Occipital lobe (tissue), 2 donors: ENCODE data around the gene COL2A1. TPM values are rescaled to one million over a fixed set of nuclear protein-coding genes. Genes with fewer than 3 reads are reported as not detected.

Experiments used
- DNase-seq: peaks from one replicate; lab custom pipeline; 2025; lab: John Stamatoyannopoulos, UW
- total RNA-seq: library from RNA; depleted of rRNA; stranded (reverse); fragments of >200 nt; gene quantifications from one replicate; pipeline ENCODE4 v1.2.3, GENCODE V29; 2014

The COL2A1 gene
- total RNA-seq, 1 donor from 2014 or later = 0.78 TPM

DNA sequence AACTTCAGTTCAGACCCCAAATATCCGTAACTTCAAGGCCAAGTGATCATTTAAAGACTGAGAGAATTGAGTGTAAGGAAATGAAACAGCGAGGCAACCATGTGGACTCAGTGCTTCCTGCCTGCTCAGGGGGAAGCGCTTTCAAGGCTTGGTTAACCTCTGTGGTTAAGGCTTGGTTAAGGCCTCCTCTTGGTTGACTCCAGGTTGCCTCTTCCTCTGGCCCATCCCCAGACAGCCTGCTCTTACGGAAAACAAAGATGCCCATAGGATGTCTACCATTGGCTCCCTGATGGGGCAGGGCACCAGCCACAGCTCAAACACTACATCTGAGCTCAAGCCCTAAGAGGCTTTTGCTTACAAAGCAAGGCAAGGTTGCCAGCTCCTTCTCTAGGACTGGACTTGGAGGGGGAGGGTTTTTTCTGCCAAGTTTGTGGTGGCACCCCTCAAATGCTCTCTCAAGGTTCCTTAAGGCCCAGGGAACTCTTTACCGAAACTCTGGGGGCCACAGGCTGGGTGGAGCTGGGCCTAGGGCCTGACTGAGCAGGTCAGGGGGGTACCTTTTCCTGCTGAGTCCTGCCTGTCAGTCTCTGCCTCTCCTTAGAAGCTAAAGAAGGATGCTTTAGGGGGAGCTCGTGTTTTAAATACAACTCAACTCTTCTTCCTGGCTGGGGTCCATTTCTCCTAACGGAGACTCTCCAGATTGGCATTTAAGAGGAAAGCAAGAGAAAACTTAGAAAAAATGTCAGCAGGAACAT lies 13.7 kb downstream of the COL2A1 start:
- DNase-seq = no peak

DNA sequence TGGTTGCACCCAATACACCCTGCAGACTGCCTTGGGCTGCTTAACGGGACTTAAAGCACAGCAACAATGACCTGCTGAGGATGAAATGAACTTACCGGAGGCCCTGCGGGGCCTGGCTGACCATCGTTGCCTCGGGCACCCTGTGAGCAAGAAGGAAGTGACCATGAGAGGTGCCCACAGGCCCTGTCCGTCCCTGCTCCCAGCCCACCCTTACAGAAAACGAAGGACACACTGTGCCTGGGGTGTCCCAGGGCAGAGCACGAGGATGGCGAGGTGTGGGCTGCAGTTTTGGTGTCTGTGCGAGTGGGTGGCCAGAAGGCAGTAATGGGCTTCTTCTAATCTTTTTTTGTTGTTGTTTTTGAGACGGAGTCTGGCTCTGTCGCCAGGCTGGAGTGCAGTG lies 14.6 kb downstream of the COL2A1 start:
- no peak for DNase-seq

DNA sequence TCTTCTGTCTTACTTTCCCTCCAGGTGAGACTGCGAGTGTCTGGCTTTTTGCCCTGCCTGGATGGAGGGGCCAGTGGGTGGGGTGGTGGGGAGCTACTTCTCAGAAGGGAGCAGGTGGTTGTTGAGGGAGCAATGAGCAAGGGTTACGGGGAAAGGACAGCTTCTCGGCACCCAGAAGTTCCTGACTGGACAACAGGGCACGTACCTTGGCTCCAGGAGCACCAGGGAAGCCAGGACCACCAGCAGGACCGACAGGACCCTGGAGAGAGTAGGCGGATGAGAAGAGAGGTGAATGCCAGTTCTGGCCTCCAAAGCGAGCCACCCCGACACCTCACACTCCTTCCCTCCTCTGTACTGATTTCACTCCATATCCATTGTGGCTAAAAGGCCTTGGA lies 15.3 kb downstream of the COL2A1 start:
- DNase-seq = no peak

- no peak for DNase-seq
Observed at GRCh38 chr12:47988073-47989022, 15.9 kb downstream of the COL2A1 start.

GRCh38 chr12:47987411-47988072 lies 16.7 kb downstream of the COL2A1 start:
- no peak for DNase-seq

DNA sequence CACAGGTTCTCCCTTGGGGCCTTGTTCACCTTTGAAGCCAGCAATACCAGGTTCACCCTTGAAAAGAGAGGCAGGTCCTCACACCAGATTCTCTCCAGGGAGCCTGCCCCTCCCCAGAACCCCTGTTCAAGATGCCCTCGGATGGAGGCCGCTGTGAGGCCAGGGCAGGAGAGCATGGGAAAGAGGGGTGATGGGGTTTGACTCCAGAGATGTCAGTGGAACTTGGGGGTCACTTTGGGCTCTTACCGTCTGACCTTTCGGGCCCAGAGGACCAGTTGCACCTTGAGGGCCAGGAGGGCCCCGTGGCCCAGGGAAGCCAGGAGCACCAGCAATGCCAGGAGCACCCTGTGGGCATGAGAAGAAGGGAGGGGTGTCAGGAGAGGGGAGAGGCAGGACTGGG lies 17.4 kb downstream of the COL2A1 start:
- no peak for DNase-seq

- DNase-seq = no peak
Observed at GRCh38 chr12:47986291-47986660, 18.0 kb downstream of the COL2A1 start.

- DNase-seq = no peak
Observed at GRCh38 chr12:47985596-47986290, 18.5 kb downstream of the COL2A1 start.

DNA sequence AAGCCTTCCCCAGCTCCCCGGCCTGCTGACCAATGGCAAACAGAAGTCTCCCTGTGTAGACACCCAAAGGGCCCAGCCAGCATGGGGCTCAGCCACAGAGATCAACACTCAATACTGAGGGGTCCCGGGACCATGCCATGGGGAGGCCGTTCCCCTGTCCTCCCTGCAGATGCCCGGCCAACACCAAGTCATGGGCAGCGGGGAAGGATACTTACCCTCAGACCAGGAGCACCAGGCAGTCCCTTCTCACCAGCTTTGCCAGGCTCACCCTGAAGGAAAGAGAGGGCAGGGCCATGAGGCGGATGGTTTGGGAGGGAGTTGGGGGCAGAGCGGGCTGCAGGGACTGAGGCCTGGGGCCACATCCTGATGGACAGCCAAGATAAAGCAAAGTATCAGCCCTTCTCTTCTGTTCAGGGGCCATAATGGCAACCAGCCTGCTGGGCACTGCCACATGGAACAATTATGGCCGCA lies 19.9 kb downstream of the COL2A1 start:
- DNase-seq = no peak

GRCh38 chr12:47983541-47984115 lies 20.6 kb downstream of the COL2A1 start:
- DNase-seq = no peak

DNA sequence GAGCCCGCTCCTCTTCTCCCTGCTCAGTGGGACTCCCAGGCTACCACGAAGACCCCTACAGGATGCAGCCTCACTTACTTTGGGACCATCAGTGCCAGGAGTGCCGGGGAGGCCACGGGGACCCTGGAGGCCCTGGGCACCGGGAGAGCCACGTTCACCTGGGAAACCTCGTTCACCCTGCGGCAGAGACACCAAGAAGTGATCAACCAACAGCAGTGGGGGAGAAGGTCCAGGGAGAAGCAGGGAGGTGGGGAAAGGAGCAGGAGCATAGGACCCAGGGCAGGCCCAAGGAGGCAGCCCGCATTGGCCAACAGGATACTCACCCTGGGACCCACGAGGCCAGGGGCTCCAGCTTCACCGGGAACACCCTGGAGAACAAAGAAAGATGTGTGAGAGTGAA lies 21.5 kb downstream of the COL2A1 start:
- no peak for DNase-seq

DNA sequence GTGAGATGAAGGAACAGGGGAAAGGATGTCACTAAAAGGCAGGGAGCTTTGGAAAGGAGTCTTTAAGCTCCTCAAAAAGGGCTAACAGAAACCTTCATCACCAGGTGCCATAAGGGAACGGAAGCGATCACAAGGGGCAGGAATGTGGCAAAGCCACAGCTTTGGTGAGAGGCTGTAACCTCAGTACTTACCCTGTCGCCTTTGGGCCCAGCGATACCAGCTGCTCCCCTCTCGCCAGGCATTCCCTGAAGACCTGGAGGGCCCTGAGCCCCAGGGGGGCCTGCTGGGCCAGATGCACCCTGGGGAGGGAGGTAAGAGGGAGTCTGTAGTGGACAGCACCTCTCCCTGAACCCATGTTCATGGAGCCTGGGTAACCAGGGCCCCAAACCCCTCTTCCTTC lies 22.0 kb downstream of the COL2A1 start:
- DNase-seq = no peak

DNA sequence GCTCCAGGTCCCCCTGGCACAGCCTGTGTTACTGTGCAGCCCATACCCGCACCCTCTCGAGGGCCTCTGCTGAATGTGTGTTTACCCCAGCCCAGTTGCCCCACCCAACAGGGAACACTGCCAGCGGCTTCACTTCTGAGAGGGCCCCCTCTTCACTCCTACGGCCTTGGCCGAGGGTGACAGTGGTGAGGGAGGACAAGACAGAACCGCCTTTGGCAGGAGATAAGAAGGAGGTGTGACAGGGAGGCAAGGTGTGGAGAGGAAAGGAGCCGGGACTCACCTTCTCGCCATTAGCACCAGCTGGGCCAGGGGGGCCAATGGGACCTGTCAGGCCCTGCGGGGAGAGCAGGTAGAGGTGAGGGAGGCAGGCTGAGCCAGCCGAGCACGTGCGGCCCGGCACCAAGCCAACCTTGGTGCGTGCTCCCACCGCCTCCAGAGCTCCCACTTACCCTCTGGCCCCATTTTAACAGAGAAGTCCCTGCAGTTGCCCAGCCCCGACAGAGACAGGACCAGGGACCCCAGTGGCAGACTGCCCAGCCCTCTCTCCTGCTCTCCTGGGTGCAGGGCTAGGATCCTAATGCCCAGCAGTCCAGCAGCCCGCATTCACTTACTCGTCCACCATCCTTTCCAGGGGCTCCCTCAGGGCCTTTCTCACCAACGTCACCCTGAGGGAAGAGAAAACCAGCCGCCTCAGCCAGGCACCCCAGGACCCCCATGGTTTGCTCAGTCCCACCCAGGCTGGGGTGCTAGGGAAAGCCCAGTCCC lies 22.6 kb downstream of the COL2A1 start:
- no peak for DNase-seq

GRCh38 chr12:47980779-47981495 lies 23.3 kb downstream of the COL2A1 start:
- DNase-seq = no peak

- no peak for DNase-seq
Observed at GRCh38 chr12:47980197-47980596, 24.1 kb downstream of the COL2A1 start.

GRCh38 chr12:47979686-47980085 lies 24.6 kb downstream of the COL2A1 start:
- DNase-seq = no peak

- no peak for DNase-seq
Observed at GRCh38 chr12:47979166-47979565, 25.1 kb downstream of the COL2A1 start.

DNA sequence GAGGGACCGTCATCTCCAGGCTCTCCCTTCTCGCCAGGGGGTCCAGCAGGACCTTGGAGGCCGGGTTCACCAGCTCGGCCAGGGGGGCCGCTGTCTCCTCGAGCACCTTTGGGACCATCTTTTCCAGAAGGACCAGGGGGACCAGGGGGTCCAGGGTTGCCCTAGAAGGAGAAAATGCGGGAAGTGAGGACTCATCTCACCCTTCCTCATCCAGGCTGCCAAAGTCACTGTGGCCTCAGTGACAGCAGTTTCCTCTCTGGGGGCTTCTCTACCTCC lies 25.7 kb downstream of the COL2A1 start:
- DNase-seq = no peak

GRCh38 chr12:47977772-47978597 lies 26.3 kb downstream of the COL2A1 start:
- DNase-seq = no peak
